SIG-M5 (cell line): ENCODE data around the gene LBH.

Experiments
- DNase-seq: peaks from one replicate; lab custom pipeline; 2025; lab: John Stamatoyannopoulos, UW

The LBH gene

GRCh38 chr2:30235859-30236535, 4.7 kb downstream of the LBH start:
- no peak for DNase-seq

DNA sequence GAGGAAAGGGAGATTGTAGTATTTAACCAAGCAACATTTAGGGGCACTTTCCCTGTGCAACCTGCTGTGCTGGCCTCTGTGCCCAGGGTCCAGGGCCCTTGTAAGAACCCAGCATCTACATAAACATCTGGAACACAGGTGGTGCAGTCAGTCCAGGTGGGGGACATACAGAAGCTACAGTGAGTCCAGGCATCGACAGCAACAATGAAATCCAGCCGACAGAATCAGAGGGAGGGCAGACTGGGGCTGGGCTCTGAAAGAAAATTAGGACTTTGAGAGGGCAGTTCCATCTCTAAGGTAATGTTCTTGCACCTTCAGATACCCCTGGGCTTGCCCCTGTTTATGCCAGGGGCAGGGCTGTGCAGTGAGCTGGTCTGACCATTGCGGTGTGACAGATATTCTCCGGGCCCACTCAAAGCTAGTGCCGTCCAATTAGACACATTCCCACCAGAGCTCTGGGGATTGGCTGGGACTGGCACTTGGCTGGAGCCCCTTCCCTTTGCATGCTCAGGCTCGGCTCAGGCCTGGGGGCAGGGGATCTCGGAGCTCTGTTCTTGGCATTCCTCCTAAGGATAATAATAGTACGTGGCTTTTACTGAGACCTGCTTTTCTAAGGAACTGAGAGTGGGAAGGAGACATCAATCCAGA, 5.4 kb downstream of the LBH start:
- no peak for DNase-seq

DNA sequence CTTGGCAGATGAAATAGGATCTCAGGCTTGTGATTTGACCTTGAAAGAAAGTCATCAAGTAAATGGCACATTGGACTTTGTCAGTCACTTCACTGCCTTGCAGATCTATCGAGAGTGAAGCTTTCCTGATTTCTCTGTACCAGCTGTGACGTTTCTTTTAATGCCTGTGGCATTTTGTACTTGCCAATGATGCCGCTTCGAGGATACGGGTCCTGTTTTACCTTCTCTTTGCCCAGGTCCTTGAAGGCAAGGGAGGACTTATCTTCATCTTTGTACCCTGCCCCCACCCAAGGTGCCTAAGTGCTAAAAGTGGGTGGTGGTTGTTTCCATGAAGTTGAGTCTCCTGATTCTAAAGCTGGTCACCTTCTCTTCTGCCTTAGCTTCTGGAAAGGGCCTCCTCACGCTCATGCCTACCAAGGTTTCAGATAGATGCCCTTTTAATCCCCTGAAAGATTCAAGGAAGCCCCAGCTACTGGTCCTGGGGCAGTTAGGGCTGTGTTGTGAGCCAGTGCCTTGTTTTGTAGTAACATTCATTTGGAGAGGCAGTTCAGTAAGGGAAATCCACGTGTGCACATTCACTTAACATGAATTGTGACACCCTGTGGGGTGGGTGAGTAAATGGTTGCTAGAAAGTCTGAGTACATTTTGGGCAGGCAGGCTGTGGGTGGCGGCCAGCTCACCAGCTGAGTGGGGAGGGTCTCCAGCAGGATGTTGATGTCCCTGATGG, 6.1 kb downstream of the LBH start:
- no peak for DNase-seq

DNA sequence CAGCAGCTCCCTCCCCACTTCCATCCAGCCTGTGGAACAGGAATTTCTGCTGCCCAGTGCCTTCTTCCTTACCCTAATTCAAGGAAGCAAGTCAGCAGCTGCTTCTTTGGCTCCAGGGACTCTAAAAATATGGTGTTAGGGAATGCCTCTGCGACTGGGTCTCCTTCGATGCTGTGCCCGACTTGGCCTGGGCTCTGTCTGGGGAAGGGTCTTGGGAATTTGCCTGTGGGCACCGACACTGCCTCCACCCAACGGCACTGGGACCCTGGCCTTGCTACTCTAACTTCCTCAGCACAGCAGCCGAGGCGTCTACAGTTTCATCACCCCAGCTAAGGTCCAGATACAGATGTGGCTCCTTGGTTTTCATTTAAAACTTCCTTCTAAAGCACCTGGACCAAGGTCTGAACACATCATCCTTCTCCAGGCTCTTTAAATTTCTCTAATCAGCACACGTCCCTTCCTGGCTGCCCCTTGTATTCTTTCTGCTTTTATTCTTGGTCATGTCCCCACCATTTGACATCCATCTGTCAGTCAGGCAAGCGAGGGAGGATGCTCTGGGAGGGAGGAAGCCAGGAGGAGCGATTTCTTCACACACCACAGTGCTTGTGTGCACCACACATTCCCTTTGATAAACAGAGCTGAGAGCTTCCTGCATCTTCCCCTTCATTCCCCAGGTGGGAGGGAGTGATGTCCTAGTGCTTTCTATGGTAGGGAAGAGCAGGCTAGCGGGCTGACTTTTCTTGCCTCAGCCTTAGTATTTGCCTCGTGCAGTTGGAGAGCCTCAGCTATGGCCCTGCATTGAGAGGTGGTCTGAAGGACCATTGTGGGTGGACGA, 6.8 kb downstream of the LBH start:
- DNase-seq = no peak

GRCh38 chr2:30239308-30239985, 8.1 kb downstream of the LBH start:
- no peak for DNase-seq

GRCh38 chr2:30239986-30240752, 8.8 kb downstream of the LBH start:
- DNase-seq = no peak

GRCh38 chr2:30243231-30243630, 11.9 kb downstream of the LBH start:
- no peak for DNase-seq

GRCh38 chr2:30245364-30245763, 14.0 kb downstream of the LBH start:
- DNase-seq = no peak

GRCh38 chr2:30248791-30249190, 17.5 kb downstream of the LBH start:
- no peak for DNase-seq

GRCh38 chr2:30249354-30249753, 18.0 kb downstream of the LBH start:
- DNase-seq = no peak

DNA sequence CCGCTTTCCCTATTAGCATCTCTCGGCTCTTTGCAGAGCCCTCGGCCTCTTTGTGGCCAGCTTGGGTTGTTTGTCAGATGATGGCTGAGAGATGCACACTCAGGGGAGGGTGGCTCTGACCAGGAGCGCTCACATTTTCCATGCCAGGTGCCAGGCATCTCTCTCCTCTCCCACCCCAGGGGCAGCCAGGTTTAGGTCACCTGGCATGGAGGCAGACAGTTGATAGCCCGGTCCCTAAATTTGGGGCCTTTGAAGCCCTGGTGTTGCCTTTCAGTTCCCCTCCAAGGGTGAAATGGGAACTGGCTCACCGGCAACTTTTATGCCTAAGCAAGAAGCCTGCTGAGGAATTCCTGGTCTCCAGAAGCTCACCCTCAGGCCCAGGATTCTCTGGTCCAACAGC, 19.1 kb downstream of the LBH start:
- no peak for DNase-seq

GRCh38 chr2:30252723-30253701, 21.7 kb downstream of the LBH start:
- DNase-seq = no peak

DNA sequence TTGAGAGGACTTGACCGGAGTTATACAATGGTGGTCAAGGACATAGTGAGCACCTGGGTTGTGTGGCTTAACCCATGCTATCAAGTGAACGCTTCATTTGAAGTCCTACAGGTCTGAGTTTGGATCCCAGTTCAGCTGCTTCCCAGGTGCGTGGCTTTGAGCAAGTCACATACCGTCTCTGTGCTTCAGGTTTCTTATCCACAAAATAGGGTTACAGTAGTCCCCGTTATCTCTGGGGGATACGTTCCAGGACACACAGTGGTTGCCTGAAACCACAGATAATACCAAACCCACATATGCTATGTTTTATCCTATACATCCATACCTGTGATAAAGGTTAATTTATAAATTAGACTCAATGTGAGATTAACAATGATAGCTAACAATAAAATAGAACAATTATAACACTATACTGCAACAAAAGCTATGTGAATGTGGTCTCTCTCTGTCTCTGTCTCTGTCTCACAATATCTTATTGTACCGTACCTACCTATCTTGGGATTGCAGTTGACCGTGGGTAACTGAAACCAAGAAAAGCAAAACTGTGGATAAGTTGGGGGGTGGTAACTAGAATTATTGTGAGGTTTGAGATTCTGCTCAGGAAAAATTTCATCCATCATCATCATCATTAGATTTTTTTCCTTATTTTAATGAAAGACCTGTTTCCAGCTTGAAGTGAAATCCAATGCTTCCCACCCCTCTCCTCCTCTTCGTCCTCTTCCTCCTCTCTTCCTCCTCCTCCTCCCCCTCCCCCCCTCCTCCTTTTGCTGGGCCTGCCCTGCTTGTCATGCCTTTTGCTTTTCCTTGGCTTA, 22.7 kb downstream of the LBH start:
- DNase-seq = no peak

GRCh38 chr2:30254685-30255001, 23.3 kb downstream of the LBH start:
- DNase-seq = no peak

- DNase-seq = no peak
Measured at GRCh38 chr2:30255026-30255425, 23.7 kb downstream of the LBH start.

GRCh38 chr2:30255466-30256408, 24.4 kb downstream of the LBH start:
- DNase-seq = no peak

DNA sequence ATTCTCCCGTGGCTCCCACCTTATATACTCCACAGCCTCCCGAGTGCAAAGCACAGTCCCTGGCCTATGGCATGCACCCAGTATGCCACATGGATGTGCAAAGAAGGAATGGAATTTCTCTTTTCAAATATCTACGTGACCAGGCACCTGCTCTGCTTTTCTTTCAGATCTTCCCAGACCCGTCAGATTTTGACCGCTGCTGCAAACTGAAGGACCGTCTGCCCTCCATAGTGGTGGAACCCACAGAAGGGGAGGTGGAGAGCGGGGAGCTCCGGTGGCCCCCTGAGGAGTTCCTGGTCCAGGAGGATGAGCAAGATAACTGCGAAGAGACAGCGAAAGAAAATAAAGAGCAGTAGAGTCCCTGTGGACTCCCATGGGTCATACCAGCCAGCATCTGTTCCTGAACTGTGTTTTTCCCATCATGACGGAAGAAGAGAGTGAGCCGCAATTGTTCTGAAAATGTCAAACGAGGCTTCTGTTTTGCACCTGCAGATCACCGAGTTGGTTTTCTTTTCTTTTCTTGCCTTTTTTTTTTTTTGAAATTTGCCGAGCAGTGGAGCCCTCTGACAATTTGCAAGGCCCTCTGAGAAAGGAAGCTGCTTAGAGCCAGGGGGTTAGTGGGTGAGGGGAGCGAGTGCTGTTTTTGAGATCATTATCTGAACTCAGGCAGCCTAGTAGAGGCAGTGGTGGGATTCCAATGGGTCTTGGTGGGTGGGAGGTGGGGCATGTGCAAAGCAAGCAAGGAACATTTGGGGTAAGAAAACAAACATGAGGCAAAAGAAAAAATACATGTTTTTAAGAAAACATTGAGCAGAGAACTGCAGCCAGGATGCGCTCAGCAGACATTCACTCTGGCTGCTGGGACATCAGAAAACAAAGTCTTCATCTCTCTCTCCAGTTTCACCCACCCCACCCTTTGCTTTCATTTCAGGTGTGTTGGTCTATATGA, 26.2 kb downstream of the LBH start:
- DNase-seq = no peak
